H1 (cell line): ENCODE data around the gene RAB43. TPM values are rescaled to one million over a fixed set of nuclear protein-coding genes. Genes with fewer than 3 reads are reported as not detected.

Source experiments
- CTCF ChIA-PET: fragments of 300-600 bp; sonication (Branson Sonifier 250); formaldehyde crosslinking; loops from one replicate; lab custom pipeline; 2021; ENCODE audit not compliant: partially characterized antibody; lab: Charles Lee
- POLR2A ChIA-PET: fragments of 300-600 bp; sonication (Branson Sonifier 250); formaldehyde crosslinking; loops from one replicate; lab custom pipeline; 2021; ENCODE audit warnings: inconsistent platforms; ENCODE audit not compliant: partially characterized antibody; lab: Charles Lee
- DNase-seq, 2 experiments: peaks; one replicate each; pipeline versions ENCODE4 v3.0.0 to v3.0.0-alpha.2; 2010 to 2022; ENCODE audit warnings: low spot score in 2 of 2, low read depth in 1 of 2, mixed read lengths in 1 of 2
- FAIRE-seq: peaks from 2 replicates; lab custom pipeline; 2011; peaks lifted over from hg19 to GRCh38; lab: Jason Lieb, UNC
- H2AFZ ChIP-seq: 2 replicates; pipeline ENCODE4 v1.8.1; 2012; ENCODE audit warnings: low read length, inconsistent platforms
- H2AK5ac ChIP-seq: 2 replicates; pipeline ENCODE4 v1.6.1; 2013; ENCODE audit warnings: low read depth, low read length
- H2BK120ac ChIP-seq: replicated peaks from 2 replicates; pipeline ENCODE3; 2013; ENCODE audit warnings: low read depth, low read length, inconsistent platforms
- H2BK12ac ChIP-seq: 2 replicates; pipeline ENCODE4 v1.6.1; 2013; ENCODE audit warnings: low read depth, low read length
- H2BK15ac ChIP-seq: 2 replicates; pipeline ENCODE4 v1.6.1; 2013; ENCODE audit warnings: low read length
- H2BK20ac ChIP-seq: 2 replicates; pipeline ENCODE4 v1.6.1; 2013; ENCODE audit warnings: low read length
- H2BK5ac ChIP-seq: 2 replicates; pipeline ENCODE4 v1.6.1; 2013; ENCODE audit warnings: low read depth, low read length
- H3K14ac ChIP-seq: 2 replicates; pipeline ENCODE4 v1.6.1; 2013; ENCODE audit warnings: inconsistent platforms; ENCODE audit not compliant: insufficient read length
- H3K18ac ChIP-seq: 2 replicates; pipeline ENCODE4 v1.6.1; 2013; ENCODE audit warnings: low read length; ENCODE audit errors: extremely low read depth
- H3K23ac ChIP-seq: 2 replicates; pipeline ENCODE4 v1.6.1; 2013; ENCODE audit warnings: inconsistent platforms; ENCODE audit not compliant: insufficient read length
- H3K23me2 ChIP-seq: 2 replicates; pipeline ENCODE4 v1.6.1; 2013; ENCODE audit warnings: low read depth, low read length
- H3K27ac ChIP-seq: 2 replicates; pipeline ENCODE4 v1.6.1; 2011; ENCODE audit warnings: low read depth, low read length, inconsistent platforms
- H3K27me3 ChIP-seq, 4 experiments: replicated peaks in 1 of 4; 1 replicate in 1 of 4; 2 replicates in 3 of 4; pipeline versions ENCODE4 v1.6.1 to v1.8.1; 2011 to 2013; ENCODE audit warnings: low read length in 3 of 4, mild to moderate bottlenecking in 3 of 4, inconsistent platforms in 2 of 4, mixed read lengths in 2 of 4, moderate library complexity in 1 of 4; ENCODE audit not compliant: control insufficient read depth in 3 of 4, insufficient read depth in 3 of 4; ENCODE audit errors: extremely low read depth in 1 of 4
- H3K36me3 ChIP-seq, 4 experiments: 2 replicates each; pipeline versions ENCODE4 v1.6.1 to v1.8.1; 2011 to 2013; ENCODE audit warnings: mild to moderate bottlenecking in 4 of 4, low read length in 3 of 4, moderate library complexity in 2 of 4, control low read depth in 1 of 4, inconsistent platforms in 1 of 4; ENCODE audit not compliant: insufficient read depth in 4 of 4, control insufficient read depth in 2 of 4
- H3K4ac ChIP-seq: replicated peaks from 2 replicates; pipeline ENCODE3; 2013; ENCODE audit warnings: low read length, low read depth, mixed read lengths, inconsistent platforms; ENCODE audit not compliant: insufficient read length
- H3K4me1 ChIP-seq, 4 experiments: replicated peaks in 1 of 4; 1 replicate in 1 of 4; 2 replicates in 3 of 4; pipeline versions ENCODE4 v1.6.1 to v1.8.1; 2011 to 2013; ENCODE audit warnings: low read length in 3 of 4, inconsistent platforms in 2 of 4, mixed read lengths in 1 of 4; ENCODE audit not compliant: insufficient read depth in 4 of 4, control insufficient read depth in 3 of 4
- H3K4me2 ChIP-seq, 2 experiments: 2 replicates each; pipeline versions ENCODE4 v1.6.1 to v1.8.1; 2011 to 2013; ENCODE audit warnings: low read depth in 2 of 2, low read length in 2 of 2, control low read depth in 1 of 2, inconsistent platforms in 1 of 2, mild to moderate bottlenecking in 1 of 2; ENCODE audit not compliant: insufficient read depth in 1 of 2
- H3K4me3 ChIP-seq, 4 experiments: fragments of 200-600, 300-600 bp in 1 of 4; sonication (generic), shearing (Covaris generic), sonication (Bioruptor Twin) in 1 of 4; 2 replicates each; pipeline versions ENCODE4 v1.5.1 to v1.8.1; 2011 to 2016; ENCODE audit warnings: low read length in 4 of 4, low read depth in 3 of 4, control low read depth in 2 of 4, inconsistent platforms in 2 of 4, mild to moderate bottlenecking in 2 of 4, mixed read lengths in 1 of 4, moderate library complexity in 1 of 4; ENCODE audit not compliant: insufficient read depth in 2 of 4; ENCODE audit errors: extremely low read depth in 1 of 4
- H3K56ac ChIP-seq: replicated peaks from 2 replicates; pipeline ENCODE3; 2013; ENCODE audit warnings: low read depth, mild to moderate bottlenecking, mixed read lengths, low read length, inconsistent platforms; ENCODE audit not compliant: insufficient read length
- H3K79me1 ChIP-seq: 2 replicates; pipeline ENCODE4 v1.6.1; 2013; ENCODE audit warnings: low read depth, low read length, control low read depth
- H3K79me2 ChIP-seq, 2 experiments: 2 replicates each; pipeline versions ENCODE4 v1.6.1 to v1.8.1; 2012 to 2013; ENCODE audit warnings: low read length in 2 of 2, mild to moderate bottlenecking in 2 of 2, inconsistent platforms in 1 of 2; ENCODE audit not compliant: insufficient read depth in 2 of 2, control insufficient read depth in 1 of 2
- H3K9ac ChIP-seq, 4 experiments: replicated peaks in 1 of 4; 1 replicate in 1 of 4; 2 replicates in 3 of 4; pipeline versions ENCODE4 v1.6.1 to v1.8.1; 2011 to 2013; ENCODE audit warnings: low read depth in 3 of 4, low read length in 3 of 4, control low read depth in 2 of 4, mild to moderate bottlenecking in 2 of 4, moderate library complexity in 2 of 4, inconsistent platforms in 1 of 4; ENCODE audit errors: extremely low read depth in 1 of 4
- H3K9me3 ChIP-seq, 2 experiments: 2 replicates each; pipeline versions ENCODE4 v1.6.1 to v1.8.1; 2012 to 2013; ENCODE audit warnings: mild to moderate bottlenecking in 2 of 2, moderate library complexity in 2 of 2, control low read depth in 1 of 2, inconsistent platforms in 1 of 2, low read depth in 1 of 2, low read length in 1 of 2, mixed read lengths in 1 of 2; ENCODE audit not compliant: insufficient read depth in 2 of 2
- H4K20me1 ChIP-seq, 2 experiments: replicated peaks in 1 of 2; 2 replicates each; pipeline versions ENCODE3 to v1.8.1; 2011 to 2013; ENCODE audit warnings: inconsistent platforms in 2 of 2, low read length in 2 of 2, mild to moderate bottlenecking in 1 of 2; ENCODE audit not compliant: insufficient read depth in 2 of 2, control insufficient read depth in 1 of 2
- H4K5ac ChIP-seq: 2 replicates; pipeline ENCODE4 v1.6.1; 2013; ENCODE audit warnings: low read length, low read depth, mixed read lengths, inconsistent platforms; ENCODE audit not compliant: insufficient read length
- H4K8ac ChIP-seq: 2 replicates; pipeline ENCODE4 v1.8.0; 2013; ENCODE audit warnings: mild to moderate bottlenecking, moderate library complexity, low read length, inconsistent platforms; ENCODE audit not compliant: insufficient read depth; ENCODE audit errors: extremely low read depth
- H4K91ac ChIP-seq: replicated peaks from 2 replicates; pipeline ENCODE3; 2013; ENCODE audit warnings: low read length, mixed read lengths, inconsistent platforms; ENCODE audit not compliant: insufficient read length
- CTBP2 ChIP-seq: IDR thresholded peaks from 2 replicates; pipeline ENCODE4 v1.7.0; 2011; ENCODE audit warnings: borderline replicate concordance, mild to moderate bottlenecking, moderate library complexity, mixed read lengths, low read length; ENCODE audit not compliant: insufficient read depth, insufficient read length
- EP300 ChIP-seq, 2 experiments: IDR thresholded peaks; 1 replicate in 1 of 2; 2 replicates in 1 of 2; pipeline ENCODE4 v1.6.1; 2011 to 2012; ENCODE audit warnings: low read depth in 2 of 2, low read length in 2 of 2, mild to moderate bottlenecking in 2 of 2, borderline replicate concordance in 1 of 2, inconsistent platforms in 1 of 2, moderate library complexity in 1 of 2
- KDM4A ChIP-seq: IDR thresholded peaks from one replicate; pipeline ENCODE4 v1.7.1; 2012; ENCODE audit warnings: low read depth, mild to moderate bottlenecking, moderate library complexity, low read length, inconsistent platforms; ENCODE audit not compliant: severe bottlenecking
- KDM5A ChIP-seq: fragments of 200-600 bp; IDR thresholded peaks from 2 replicates; pipeline ENCODE4 v1.7.1; 2012; ENCODE audit warnings: mild to moderate bottlenecking, low read length, inconsistent platforms, mixed read lengths
- NRF1 ChIP-seq: IDR thresholded peaks from 2 replicates; pipeline ENCODE4 v1.6.1; 2011; ENCODE audit warnings: mild to moderate bottlenecking, low read depth, low read length, improper control_type of control experiment
- POLR2A ChIP-seq, 2 experiments: IDR thresholded peaks; 1 replicate in 1 of 2; 2 replicates in 1 of 2; pipeline ENCODE4 v1.6.1; 2011; ENCODE audit warnings: low read depth in 2 of 2, low read length in 2 of 2, mild to moderate bottlenecking in 2 of 2; ENCODE audit errors: control extremely low read depth in 1 of 2
- SIN3A ChIP-seq, 2 experiments: IDR thresholded peaks in 1 of 2; conservative IDR thresholded peaks in 1 of 2; 2 replicates each; pipeline ENCODE4 v1.6.1; 2011 to 2012; ENCODE audit warnings: low read length in 2 of 2, improper control_type of control experiment in 1 of 2, low read depth in 1 of 2, mild to moderate bottlenecking in 1 of 2
- SP1 ChIP-seq: IDR thresholded peaks from 2 replicates; pipeline ENCODE4 v1.6.1; 2011; ENCODE audit warnings: low read depth, low read length
- SRF ChIP-seq: IDR thresholded peaks from 2 replicates; pipeline ENCODE4 v1.6.1; 2011; ENCODE audit warnings: mild to moderate bottlenecking, low read depth, low read length, moderate library complexity
- USF2 ChIP-seq: IDR thresholded peaks from 2 replicates; pipeline ENCODE4 v1.6.1; 2011; ENCODE audit warnings: low read length, improper control_type of control experiment
- ZNF274 ChIP-seq: IDR thresholded peaks from 2 replicates; pipeline ENCODE4 v1.7.0; 2012; ENCODE audit warnings: low read length, borderline replicate concordance; ENCODE audit errors: extremely low read depth
- WGBS, 2 experiments: shearing (Covaris generic) in 1 of 2; methylation state at CpG; one replicate each; pipeline versions ENCODE4 v1.1.6 to v1.1.7; 2013 to 2015; ENCODE audit warnings: low lambda C conversion rate in 2 of 2, mixed read lengths in 2 of 2, inconsistent platforms in 1 of 2, low coverage in 1 of 2, missing lambda C conversion rate in 1 of 2; ENCODE audit not compliant: insufficient replicate concordance in 2 of 2, insufficient coverage in 1 of 2, insufficient read length in 1 of 2; ENCODE audit errors: extremely low coverage in 1 of 2, missing lambda C conversion rate in 1 of 2; 5-methylcytosine and 5-hydroxymethylcytosine counted together
- polyA plus RNA-seq, 7 experiments: library from polyadenylated mRNA; depleted of rRNA in 3 of 7; stranded (reverse) in 5 of 7; unstranded in 2 of 7; fragments of >200 nt in 5 of 7; fragments of 200-250 nt in 2 of 7; gene quantifications; 1 replicate in 5 of 7; 2 replicates in 1 of 7; 4 replicates in 1 of 7; pipeline versions ENCODE4 v1.2.1 to v1.2.3, GENCODE V29; 2011 to 2013; ENCODE audit warnings: missing spikeins in 2 of 7, mixed read lengths in 2 of 7
- total RNA-seq: library from RNA; stranded (reverse); fragmentation: NEBNext Ultra II Directional; extraction: Animal tissue kit (Norgen Biotek cat#: 25700); gene quantifications from 2 replicates; pipeline ENCODE4 v1.2.1, GENCODE V29; 2021
- TF ChIP-seq, protein P1 (sequence below): IDR thresholded peaks from 2 replicates; pipeline ENCODE4 v1.6.1; 2012; ENCODE audit warnings: inconsistent platforms

The RAB43 gene
- total and polyA plus RNA-seq, 2 of the 8 experiments (the other 6 are each of a cell fraction or from before 2014, with no cell fraction given), result 13.1 to 19.4 TPM

- no peaks in the 10 kb centered on the region for H3K9me3 ChIP-seq
- ChIA-PET CTCF (interaction anchor here (0.6 to 1.0 kb wide), 2 partner anchors 10 to 172 kb away, joined by 4 read pairs; no protein-coding TSS in a partner anchor), POLR2A (interaction anchor here (0.9 to 1.8 kb wide), 2 partner anchors 9 to 36 kb away, joined by 3 to 6 read pairs; no protein-coding TSS in a partner anchor)
- H3K27ac ChIP-seq, result no peak overlapping the region
- no peaks in the 10 kb centered on the region; a peak in 1 of 7 replicates for H3K4me1 ChIP-seq
- no peak overlapping the region for H3K18ac ChIP-seq
- no peak overlapping the region for H3K4me2 ChIP-seq
- no peak overlapping the region for H3K4ac ChIP-seq
- H2BK20ac ChIP-seq, result no peak overlapping the region
- H3K23me2 ChIP-seq, result peaks cover 3% of the 10 kb centered on the region; the same call in 1 of the 2 replicates
- H3K9ac ChIP-seq, result no peak overlapping the region
- H3K14ac ChIP-seq, result no peak overlapping the region
- WGBS, 2 experiments, result 90% methylated on average over 9 of the region's 9 CpGs; no CpG with 5 or more reads in 1 of the 2 experiments
- no peak overlapping the region for H3K4me3 ChIP-seq
- H2BK15ac ChIP-seq, result no peak overlapping the region
- DNase-seq, result no peak
- H2BK5ac ChIP-seq, result no peak overlapping the region
- H3K36me3 ChIP-seq, result peaks cover 4 to 18% (median 13%) of the 10 kb centered on the region in 4 experiments; a peak in 6 of 8 replicates
- no peaks in the 10 kb centered on the region for H3K27me3 ChIP-seq
- no peak overlapping the region for H3K56ac ChIP-seq
- no peaks in the 10 kb centered on the region for H3K79me2 ChIP-seq
- FAIRE-seq, result no peak
- H2BK12ac ChIP-seq, result no peak overlapping the region
- no peak overlapping the region for H4K91ac ChIP-seq
- no peak overlapping the region for H2AFZ ChIP-seq
- no peak overlapping the region for H2BK120ac ChIP-seq
- H4K8ac ChIP-seq, result no peak overlapping the region
- no peak overlapping the region for H2AK5ac ChIP-seq
- H4K5ac ChIP-seq, result no peak overlapping the region
- no peaks in the 10 kb centered on the region for H3K79me1 ChIP-seq
- peaks cover 0 to 6% of the 10 kb centered on the region in 2 experiments for H4K20me1 ChIP-seq
- no peak overlapping the region for H3K23ac ChIP-seq
- no peak for TF ChIP-seq SP1
- no peak for TF ChIP-seq SIN3A (conservative IDR thresholded peaks at IDR 0.05 in 1 of 2, IDR thresholded peaks at IDR 0.05 in 1 of 2; ENCODE audit: low read depth in 1 of 2, low read length in 2 of 2)
- TF ChIP-seq, protein P1, sequence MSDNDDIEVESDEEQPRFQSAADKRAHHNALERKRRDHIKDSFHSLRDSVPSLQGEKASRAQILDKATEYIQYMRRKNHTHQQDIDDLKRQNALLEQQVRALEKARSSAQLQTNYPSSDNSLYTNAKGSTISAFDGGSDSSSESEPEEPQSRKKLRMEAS, result no peak
- TF ChIP-seq KDM4A, result no peak
- no peak for TF ChIP-seq EP300 (IDR thresholded peaks at IDR 0.05; ENCODE audit: borderline replicate concordance in 1 of 2, low read depth in 2 of 2, low read length in 2 of 2)
- no peak for TF ChIP-seq SRF
- TF ChIP-seq USF2, result no peak
- TF ChIP-seq POLR2A (IDR thresholded peaks at IDR 0.05; ENCODE audit: control extremely low read depth in 1 of 2, low read depth in 2 of 2, low read length in 2 of 2), result no peak
- no peak for TF ChIP-seq CTBP2
- no peak for TF ChIP-seq ZNF274
- TF ChIP-seq NRF1, result no peak
- no peak for TF ChIP-seq KDM5A
Measured at GRCh38 chr3:129126726-129127280, 5.2 kb upstream of the RAB43 start.
